GM18873 (cell line): ENCODE results near the gene ANKS6.

Experiments used
- ATAC-seq: cut with Tn5 transposase; IDR thresholded peaks from one replicate; pipeline ENCODE4 v1.9.1; 2021; ENCODE audit warnings: mild to moderate bottlenecking, moderate library complexity, moderate number of reproducible peaks; ENCODE audit not compliant: unreplicated experiment, low FRiP score

The ANKS6 gene

GRCh38 chr9:98793031-98793430 is 3.3 kb downstream of the ANKS6 start:
- ATAC-seq: no peak

GRCh38 chr9:98791608-98792490 is 4.5 kb downstream of the ANKS6 start:
- ATAC-seq: no peak

- no peak for ATAC-seq
Measured at GRCh38 chr9:98790842-98791607, 5.3 kb downstream of the ANKS6 start.

- ATAC-seq: no peak
Measured at GRCh38 chr9:98790134-98790841, 6.1 kb downstream of the ANKS6 start.

GRCh38 chr9:98789483-98790133 is 6.7 kb downstream of the ANKS6 start:
- ATAC-seq: no peak

- ATAC-seq: no peak
Measured at GRCh38 chr9:98787766-98788335, 8.5 kb downstream of the ANKS6 start.

GRCh38 chr9:98786750-98787510 is 9.4 kb downstream of the ANKS6 start:
- ATAC-seq: no peak

- ATAC-seq: no peak
Measured at GRCh38 chr9:98784831-98785806, 11.2 kb downstream of the ANKS6 start.

- ATAC-seq: no peak
Measured at GRCh38 chr9:98783518-98784226, 12.7 kb downstream of the ANKS6 start.

GRCh38 chr9:98781588-98782383 is 14.6 kb downstream of the ANKS6 start:
- ATAC-seq: no peak

- no peak for ATAC-seq
Measured at GRCh38 chr9:98780059-98780749, 16.2 kb downstream of the ANKS6 start.

- ATAC-seq: no peak
Measured at GRCh38 chr9:98778711-98779530, 17.4 kb downstream of the ANKS6 start.

GRCh38 chr9:98778251-98778650 is 18.1 kb downstream of the ANKS6 start:
- ATAC-seq: no peak

- no peak for ATAC-seq
Measured at GRCh38 chr9:98777618-98778017, 18.7 kb downstream of the ANKS6 start.

GRCh38 chr9:98775831-98776441 is 20.4 kb downstream of the ANKS6 start:
- no peak for ATAC-seq
